Lower leg skin (tissue), 3 donors: ENCODE measurements around the gene LRP5.

ENCODE experiments used
- CTCF ChIP-seq, 3 donors: fragments of 450-650 bp; IDR thresholded peaks; one replicate each; pipeline ENCODE4 v1.5.1; 2016; ENCODE audit warnings: antibody characterized with exemption in 3 of 3, mild to moderate bottlenecking in 3 of 3, moderate library complexity in 2 of 3
- POLR2A ChIP-seq, 2 donors: fragments of 450-650 bp; IDR thresholded peaks; one replicate each; pipeline ENCODE4 v1.6.1; 2016 to 2017; ENCODE audit warnings: antibody characterized with exemption in 2 of 2, mild to moderate bottlenecking in 1 of 2, moderate library complexity in 1 of 2

- no peak for TF ChIP-seq CTCF (IDR thresholded peaks at IDR 0.05)
- TF ChIP-seq POLR2A (IDR thresholded peaks at IDR 0.05), result no peak
These were observed 22.5 kb downstream of the LRP5 start for GRCh38 chr11:68334923-68335322.
